ENCODE measurements around the gene TEX2. TPM values are rescaled to one million over a fixed set of nuclear protein-coding genes. Genes with fewer than 3 reads are reported as not detected.

TEX2 gene
- polyA plus RNA-seq, 1 donor (not counting 4 experiments of a cell fraction or from before 2014, with no cell fraction given): 44.4 TPM

- Histone ChIP-seq H3K9me3 (ENCODE audit: control insufficient read depth, low read depth, low read length) (no peaks in the 10 kb centered on the region), H3K4me1 (ENCODE audit: control insufficient read depth, extremely low read depth, insufficient read depth, low read length) (peaks cover 46% of the 10 kb centered on the region), H3K9ac (ENCODE audit: control insufficient read depth, extremely low read depth, insufficient read depth, low read length) (no peak overlapping the region), H3K4me3 (ENCODE audit: control insufficient read depth in 2 of 3, extremely low read depth in 1 of 3, insufficient read depth in 2 of 3, low read depth in 1 of 3, low read length in 3 of 3) (no peak overlapping the region), H3K9me1 (ENCODE audit: control insufficient read depth, extremely low read depth, insufficient read depth, low read length) (no peaks in the 10 kb centered on the region), H4K20me1 (ENCODE audit: control insufficient read depth, extremely low read depth, insufficient read depth, low read length) (no peaks in the 10 kb centered on the region), H3K4me2 (ENCODE audit: control insufficient read depth, extremely low read depth, insufficient read depth, low read depth, low read length) (no peak overlapping the region), H3K27ac (ENCODE audit: control insufficient read depth, insufficient read depth, low read length) (no peak overlapping the region), H3K27me3 (ENCODE audit: control insufficient read depth, extremely low read depth, insufficient read depth, low read length) (no peaks in the 10 kb centered on the region), H2AFZ (ENCODE audit: control insufficient read depth, low read length) (no peak overlapping the region), H3K36me3 (ENCODE audit: control insufficient read depth in 2 of 2, extremely low read depth in 1 of 2, insufficient read depth in 2 of 2, low read length in 2 of 2) (peaks cover 0 to 27% of the 10 kb centered on the region in 2 experiments), H3K79me2 (ENCODE audit: control insufficient read depth, insufficient read depth, low read length) (peaks cover 16% of the 10 kb centered on the region)
- TF ChIP-seq, protein P1, sequence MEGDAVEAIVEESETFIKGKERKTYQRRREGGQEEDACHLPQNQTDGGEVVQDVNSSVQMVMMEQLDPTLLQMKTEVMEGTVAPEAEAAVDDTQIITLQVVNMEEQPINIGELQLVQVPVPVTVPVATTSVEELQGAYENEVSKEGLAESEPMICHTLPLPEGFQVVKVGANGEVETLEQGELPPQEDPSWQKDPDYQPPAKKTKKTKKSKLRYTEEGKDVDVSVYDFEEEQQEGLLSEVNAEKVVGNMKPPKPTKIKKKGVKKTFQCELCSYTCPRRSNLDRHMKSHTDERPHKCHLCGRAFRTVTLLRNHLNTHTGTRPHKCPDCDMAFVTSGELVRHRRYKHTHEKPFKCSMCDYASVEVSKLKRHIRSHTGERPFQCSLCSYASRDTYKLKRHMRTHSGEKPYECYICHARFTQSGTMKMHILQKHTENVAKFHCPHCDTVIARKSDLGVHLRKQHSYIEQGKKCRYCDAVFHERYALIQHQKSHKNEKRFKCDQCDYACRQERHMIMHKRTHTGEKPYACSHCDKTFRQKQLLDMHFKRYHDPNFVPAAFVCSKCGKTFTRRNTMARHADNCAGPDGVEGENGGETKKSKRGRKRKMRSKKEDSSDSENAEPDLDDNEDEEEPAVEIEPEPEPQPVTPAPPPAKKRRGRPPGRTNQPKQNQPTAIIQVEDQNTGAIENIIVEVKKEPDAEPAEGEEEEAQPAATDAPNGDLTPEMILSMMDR (optimal IDR thresholded peaks at IDR 0.05 in 1 of 3, IDR thresholded peaks at IDR 0.05 in 1 of 3, conservative IDR thresholded peaks at IDR 0.05 in 1 of 3; ENCODE audit: extremely low read depth in 1 of 3, insufficient read depth in 2 of 3, low read length in 3 of 3): no peak
- TF ChIP-seq EZH2 (IDR thresholded peaks at IDR 0.05; ENCODE audit: low read length): no peak
- FAIRE-seq: no peak
- DNase-seq (ENCODE audit: low read depth, low spot score): no peak
- dilution Hi-C loops (cut with MboI; ENCODE audit: extremely low pct_ligation_motif_present, low sequenced_read_pairs): no loop called here
Observed at GRCh38 chr17:64099543-64099942, 163.5 kb downstream of the TEX2 start.

Small RNA genes lying within 50 kb of the gene (small RNA-seq; reads per million reads assigned to genes)
- 71.4 to 1,520 (median 231) reads per million in 3 experiments for gene SNORD104 (ENCODE audit: insufficient read length in 3 of 3, low read depth in 3 of 3, low replicate concordance in 1 of 3)

Other genes with a start within 250 kb of the TEX2 start
- gene ICAM2, start 242.6 kb downstream of the TEX2 start, polyA plus RNA-seq: 0.09 to 0.21 TPM (median 0.16 TPM) in 3 replicates
- 5.4 to 7.1 TPM (median 7.1 TPM) in 3 replicates for gene ERN1, start 133.1 kb downstream of the TEX2 start, polyA plus RNA-seq
- gene PECAM1, start 127.6 kb upstream of the TEX2 start, polyA plus RNA-seq: 0.01 TPM in 2 of 3 replicates, not detected in the other
- not detected in 3 replicates for gene MILR1, start 185.9 kb upstream of the TEX2 start, polyA plus RNA-seq
- 7.9 to 14.0 TPM (median 8.5 TPM) in 3 replicates for gene POLG2, start 233.8 kb upstream of the TEX2 start, polyA plus RNA-seq
- 470 to 793 TPM (median 689 TPM) in 3 replicates for gene DDX5, start 243.0 kb upstream of the TEX2 start, polyA plus RNA-seq
- 13.1 to 31.6 TPM (median 25.2 TPM) in 3 replicates for gene CEP95, start 243.7 kb upstream of the TEX2 start, polyA plus RNA-seq

All from keratinocyte (primary cell).